Stimulated activated CD8-positive, alpha-beta memory T cell treated with anti-CD3 and anti-CD28 coated beads, Interleukin-4, amount 100 ng/mL, for 24 hours (primary cell): ENCODE data around the gene SLC30A2.

Experiments
- DNase-seq: peaks from one replicate; pipeline ENCODE4 v3.0.0-alpha.2; 2020; ENCODE audit warnings: low read depth

The SLC30A2 gene

GRCh38 chr1:26070296-26070962 is 24.5 kb upstream of the SLC30A2 start:
- no peak for DNase-seq

GRCh38 chr1:26069941-26070295 is 24.0 kb upstream of the SLC30A2 start:
- DNase-seq, result no peak

GRCh38 chr1:26067432-26067911 is 21.6 kb upstream of the SLC30A2 start, which contains the start of gene TRIM63:
Gene TRIM63, minus strand, starts transcription at chr1:26067630. Its CDS starts 136 bp downstream, at chr1:26067494.
- DNase-seq, result no peak

DNA sequence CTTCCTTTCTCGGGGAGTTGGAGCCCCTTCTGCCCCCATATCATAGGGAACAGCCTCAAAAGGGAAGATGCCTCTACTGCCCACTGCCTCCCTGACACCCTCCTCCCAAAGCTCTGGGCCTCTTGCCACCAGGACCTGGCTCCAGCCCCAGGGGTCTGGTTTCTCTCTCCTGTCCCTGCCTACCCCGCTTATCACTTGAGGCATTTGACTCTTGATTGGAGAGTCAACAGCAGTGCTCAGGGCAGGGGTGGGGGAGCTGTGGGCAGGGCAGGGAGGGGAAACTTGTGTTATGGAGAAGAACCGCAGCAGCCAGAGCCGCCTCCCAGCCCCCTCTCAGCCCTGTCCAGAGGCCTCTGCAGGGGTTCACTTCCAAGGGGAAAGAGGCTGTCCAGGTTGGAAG is 20.9 kb upstream of the SLC30A2 start:
- DNase-seq, result no peak

GRCh38 chr1:26066160-26066559 is 20.2 kb upstream of the SLC30A2 start:
- no peak for DNase-seq

DNA sequence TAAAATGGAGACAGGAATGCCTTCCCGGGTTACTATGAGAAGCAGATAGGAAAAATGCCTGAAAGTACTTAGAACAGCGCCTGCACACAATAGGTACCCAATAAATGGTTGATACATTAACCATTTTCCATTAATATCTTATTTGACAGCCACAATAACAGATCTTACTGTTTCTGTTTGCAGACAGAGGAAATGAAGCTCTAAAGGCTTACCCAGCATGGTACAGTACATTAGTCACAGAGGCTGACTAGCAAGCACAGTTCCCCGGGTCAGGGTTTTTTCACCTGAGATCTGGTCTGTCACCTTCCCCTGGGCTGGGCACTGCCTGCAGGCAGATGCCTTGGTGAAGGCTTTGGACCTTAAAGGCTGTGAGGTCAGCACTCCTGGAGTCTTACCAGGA is 18.6 kb upstream of the SLC30A2 start:
- DNase-seq, result no peak

- DNase-seq, result no peak
These were observed 15.1 kb upstream of the SLC30A2 start for GRCh38 chr1:26060832-26061574.

DNA sequence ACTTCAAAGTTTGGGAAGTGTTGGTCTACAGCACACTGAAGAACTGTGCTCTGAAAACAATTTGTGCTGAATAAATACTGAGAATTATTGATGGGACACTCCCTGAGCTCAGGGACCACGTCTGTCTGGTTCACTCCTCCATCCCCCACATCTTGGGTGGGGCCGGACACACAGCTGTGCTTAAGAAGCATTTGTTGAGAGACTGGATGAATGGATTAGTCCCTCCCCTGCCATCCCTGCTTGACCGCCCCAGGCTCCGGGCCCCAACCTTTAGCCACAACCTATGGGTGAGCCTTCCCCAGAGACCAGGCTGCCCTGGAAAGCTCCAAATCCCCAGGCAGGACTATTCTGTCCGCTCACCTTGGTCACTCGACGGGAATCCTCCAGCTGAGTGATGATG is 14.0 kb upstream of the SLC30A2 start:
- DNase-seq, result no peak

DNA sequence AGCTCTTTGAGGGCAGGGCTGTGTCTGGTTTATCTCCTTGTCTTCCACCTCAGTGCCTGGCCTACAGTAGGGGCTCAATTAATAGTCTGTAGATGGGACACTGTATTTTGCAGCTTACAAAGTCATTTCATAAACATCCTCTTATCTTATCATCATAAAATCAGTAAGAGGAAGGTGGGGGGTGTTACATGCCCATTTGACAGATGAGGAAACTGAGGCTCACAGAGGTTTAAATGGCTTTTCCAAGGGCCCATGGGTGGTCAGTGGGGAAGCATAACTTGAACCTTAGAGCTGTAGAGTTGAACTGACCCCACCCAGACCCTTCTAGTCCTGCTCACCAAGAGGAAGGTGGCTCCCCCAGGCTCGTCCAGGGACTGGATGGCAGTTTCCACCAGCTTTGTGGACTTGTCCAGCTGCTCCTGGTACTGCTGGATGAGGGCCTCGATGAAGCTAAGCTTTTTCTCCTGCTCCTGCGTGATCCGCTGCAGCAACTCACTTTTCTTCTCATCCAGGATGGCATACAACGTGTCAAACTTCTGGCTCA is 12.2 kb upstream of the SLC30A2 start:
- DNase-seq, result no peak

GRCh38 chr1:26057189-26057588 is 11.3 kb upstream of the SLC30A2 start:
- no peak for DNase-seq

DNA sequence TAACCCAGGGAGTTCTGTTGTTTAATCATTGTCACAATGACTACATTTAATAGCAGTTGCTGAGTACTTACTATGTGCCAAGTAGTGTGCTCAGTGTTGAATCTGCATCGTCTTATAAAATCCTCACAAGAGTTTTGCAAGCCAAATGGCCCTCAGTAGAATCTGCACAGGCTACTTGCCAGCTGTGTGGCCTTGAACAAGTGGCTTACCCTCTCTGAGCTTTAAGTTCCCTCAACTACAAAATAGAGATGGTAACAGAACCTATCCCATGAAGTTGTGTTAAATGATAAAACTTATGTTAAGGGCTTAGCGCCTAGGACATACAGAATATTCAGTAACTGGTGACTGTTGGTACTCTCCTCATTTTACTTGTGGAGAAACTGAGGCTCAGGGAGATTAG is 9.1 kb upstream of the SLC30A2 start:
- DNase-seq, result no peak

GRCh38 chr1:26053718-26054560 is 8.0 kb upstream of the SLC30A2 start:
- DNase-seq, result no peak

DNA sequence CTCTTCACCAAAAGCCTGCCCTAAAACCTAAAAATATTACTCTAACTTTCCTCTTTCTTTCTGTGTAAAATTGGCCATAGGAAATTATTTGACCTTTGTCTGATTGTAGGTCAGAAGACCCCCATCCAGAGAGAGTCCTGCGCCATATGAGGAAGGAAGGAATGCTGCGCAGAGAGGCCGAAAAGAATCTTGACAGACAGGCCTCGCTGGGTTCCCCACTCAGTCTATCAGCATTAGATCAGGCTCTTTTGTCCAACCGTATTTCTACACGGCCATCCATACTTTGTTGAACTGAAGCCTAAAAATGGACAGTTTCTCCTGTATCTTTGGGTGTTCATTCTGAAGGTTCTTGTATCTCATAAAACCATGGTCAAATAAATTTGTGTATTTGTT is 4.3 kb upstream of the SLC30A2 start:
- no peak for DNase-seq

GRCh38 chr1:26049531-26050247 is 3.8 kb upstream of the SLC30A2 start:
- DNase-seq, result no peak

DNA sequence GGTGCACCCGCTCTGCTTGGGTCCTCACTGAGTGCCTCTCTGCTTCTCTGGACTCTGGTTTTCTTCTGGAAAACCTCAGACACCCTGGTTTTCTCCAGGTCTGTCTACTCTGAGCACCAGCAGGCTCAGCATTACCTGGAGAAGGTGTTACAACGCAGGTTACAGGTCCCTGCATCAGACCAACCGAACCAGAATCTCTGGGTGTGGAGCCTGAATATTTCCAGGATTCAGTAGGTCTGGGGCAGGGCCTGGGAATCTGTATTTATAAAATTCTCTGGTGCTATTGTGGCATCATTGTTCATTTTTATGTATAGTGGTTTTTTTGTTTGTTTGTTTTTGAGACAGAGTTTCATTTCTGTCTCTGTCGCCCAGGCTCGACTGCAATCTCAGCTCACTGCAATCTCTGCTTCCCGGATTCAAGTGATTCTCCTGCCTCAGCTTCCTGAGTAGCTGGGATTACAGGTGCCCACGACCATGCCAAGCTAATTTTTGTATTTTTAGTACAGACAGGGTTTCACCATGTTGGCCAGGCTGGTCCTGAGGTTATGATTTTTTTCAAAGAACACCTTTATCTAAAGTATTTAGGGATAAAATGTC is 1.5 kb upstream of the SLC30A2 start:
- DNase-seq, result no peak

GRCh38 chr1:26046246-26047095 is 553 bp upstream of the SLC30A2 start:
- DNase-seq, result no peak

GRCh38 chr1:26044971-26045721 is 772 bp downstream of the SLC30A2 start:
- DNase-seq, result no peak

- DNase-seq, result no peak
These were observed 1.5 kb downstream of the SLC30A2 start for GRCh38 chr1:26044414-26044813.

- DNase-seq, result no peak
These were observed 2.2 kb downstream of the SLC30A2 start for GRCh38 chr1:26043765-26044164.

- DNase-seq, result no peak
These were observed 3.9 kb downstream of the SLC30A2 start for GRCh38 chr1:26041978-26042377.
